Measurements from ENCODE around the gene ANG. TPM values are rescaled to one million over a fixed set of nuclear protein-coding genes. Genes with fewer than 3 reads are reported as not detected.

The ANG gene
- total and polyA plus RNA-seq, 2 of the 8 experiments (the other 6 are each of a cell fraction or from before 2014, with no cell fraction given): 2.2 to 4.6 TPM

DNA sequence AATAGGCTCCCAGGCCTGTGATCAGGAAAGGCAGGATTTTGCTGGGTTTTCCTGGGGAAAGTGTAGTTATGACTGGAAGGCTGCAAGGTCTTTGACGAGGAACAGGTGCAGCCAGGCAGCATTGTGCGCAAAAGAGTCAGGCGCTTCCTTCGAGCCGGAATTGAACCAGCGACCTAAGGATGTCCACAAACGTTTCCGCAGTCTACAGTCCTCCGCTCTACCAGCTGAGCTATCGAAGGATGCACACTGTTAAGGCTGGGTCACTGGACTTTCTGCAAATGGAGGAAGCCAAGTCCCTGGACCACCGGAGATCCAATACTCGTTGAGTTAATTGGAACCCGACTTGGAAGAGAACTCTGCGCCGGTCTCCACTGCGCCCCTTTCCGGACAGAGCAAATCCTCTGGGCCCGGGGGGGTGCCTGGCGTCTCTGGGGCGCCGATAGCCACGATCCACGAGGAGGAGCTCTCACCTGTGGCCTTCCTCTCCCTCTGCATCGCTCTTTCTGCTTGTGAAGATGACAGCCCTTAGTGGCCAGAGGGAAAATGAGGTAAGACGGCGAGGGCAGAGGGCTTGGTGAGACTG lies 28.7 kb upstream of the ANG start:
- Histone ChIP-seq H2BK12ac (ENCODE audit: low read depth, low read length) (no peak overlapping the region), H3K27ac (ENCODE audit: low read depth, low read length) (no peak overlapping the region), H3K9ac (replicated peaks in 1 of 4; ENCODE audit: extremely low read depth in 1 of 4, low read depth in 3 of 4, low read length in 3 of 4) (no peak overlapping the region), H4K8ac (ENCODE audit: extremely low read depth, insufficient read depth, low read length) (no peak overlapping the region), H3K56ac (replicated peaks; ENCODE audit: insufficient read length, low read depth, low read length) (no peak overlapping the region), H2BK120ac (replicated peaks; ENCODE audit: low read depth, low read length) (no peak overlapping the region), H3K36me3 (ENCODE audit: control insufficient read depth in 2 of 4, insufficient read depth in 4 of 4, low read length in 3 of 4) (no peaks in the 10 kb centered on the region), H3K79me1 (ENCODE audit: low read depth, low read length) (no peaks in the 10 kb centered on the region), H3K18ac (ENCODE audit: extremely low read depth, low read length) (no peak overlapping the region), H4K91ac (replicated peaks; ENCODE audit: insufficient read length, low read length) (no peak overlapping the region), H3K4me2 (ENCODE audit: insufficient read depth in 1 of 2, low read depth in 2 of 2, low read length in 2 of 2) (peak overlapping the region; percentile 31 to 75; a peak in 3 of 4 replicates), H2BK15ac (ENCODE audit: low read length) (no peak overlapping the region), H3K23me2 (ENCODE audit: low read depth, low read length) (peaks cover 8% of the 10 kb centered on the region), H4K20me1 (replicated peaks in 1 of 2; ENCODE audit: control insufficient read depth in 1 of 2, insufficient read depth in 2 of 2, low read length in 2 of 2) (no peaks in the 10 kb centered on the region), H3K4me1 (replicated peaks in 1 of 4; ENCODE audit: control insufficient read depth in 3 of 4, insufficient read depth in 4 of 4, low read length in 3 of 4) (peaks cover 0 to 5% (median 1%) of the 10 kb centered on the region in 4 experiments; a peak in 4 of 7 replicates), H3K79me2 (ENCODE audit: control insufficient read depth in 1 of 2, insufficient read depth in 2 of 2, low read length in 2 of 2) (no peaks in the 10 kb centered on the region), H2BK5ac (ENCODE audit: low read depth, low read length) (no peak overlapping the region), H3K23ac (ENCODE audit: insufficient read length) (no peak overlapping the region), H3K4ac (replicated peaks; ENCODE audit: insufficient read length, low read depth, low read length) (no peak overlapping the region), H2BK20ac (ENCODE audit: low read length) (no peak overlapping the region), H2AK5ac (ENCODE audit: low read depth, low read length) (no peak overlapping the region), H3K27me3 (replicated peaks in 1 of 4; ENCODE audit: control insufficient read depth in 3 of 4, extremely low read depth in 1 of 4, insufficient read depth in 3 of 4, low read length in 3 of 4) (peaks cover 3 to 21% (median 12%) of the 10 kb centered on the region in 4 experiments; a peak in 6 of 7 replicates), H2AFZ (ENCODE audit: low read length) (no peak overlapping the region; the same call in 1 of the 2 replicates), H3K9me3 (ENCODE audit: insufficient read depth in 2 of 2, low read depth in 1 of 2, low read length in 1 of 2) (no peaks in the 10 kb centered on the region), H4K5ac (ENCODE audit: insufficient read length, low read depth, low read length) (no peak overlapping the region), H3K4me3 (ENCODE audit: extremely low read depth in 1 of 4, insufficient read depth in 2 of 4, low read depth in 3 of 4, low read length in 4 of 4) (peak overlapping the region in 3 of 4 experiments; percentile 5 to 44 (median 43); a peak in 5 of 8 replicates), H3K14ac (ENCODE audit: insufficient read length) (no peak overlapping the region)
- peak in 1 of 2 experiments; percentile 43 for DNase-seq (ENCODE audit: low read depth in 1 of 2, low spot score in 2 of 2)
- TF ChIP-seq TBP (IDR thresholded peaks at IDR 0.05; ENCODE audit: low read depth, low read length) (peak; percentile 94), CBX5 (IDR thresholded peaks at IDR 0.05; ENCODE audit: low read depth, low read length) (no peak)
- 55% methylated on average over 21 of the region's 26 CpGs; no CpG with 5 or more reads in 1 of the 2 experiments for WGBS, 2 experiments (ENCODE audit: extremely low coverage in 1 of 2, insufficient coverage in 1 of 2, insufficient read length in 1 of 2, insufficient replicate concordance in 2 of 2, low coverage in 1 of 2, low lambda C conversion rate in 2 of 2, missing lambda C conversion rate in 1 of 2)
- ChIA-PET POLR2A (ENCODE audit: partially characterized antibody) (interaction anchor here (0.6 to 2.4 kb wide), 3 partner anchors 23 to 316 kb away, joined by 4 to 6 read pairs (median 4); partner anchors contain the start of gene PARP2), CTCF (ENCODE audit: partially characterized antibody) (interaction anchor here (1.0 to 11.5 kb wide), 13 partner anchors 9 to 355 kb away, joined by 3 to 282 read pairs (median 4); partner anchors contain the start of genes ANG and RNASE4)
- no peak for FAIRE-seq
